Measurements from ENCODE around the gene ACSBG1. TPM values are rescaled to one million over a fixed set of nuclear protein-coding genes. Genes with fewer than 3 reads are reported as not detected.
A peak's percentile ranks its signal among the peaks of the same experiment; 100 is the strongest.

ACSBG1 gene
- total RNA-seq, 4 donors from 2014 or later: 0.67 to 6.4 (median 1.9) TPM

GRCh38 chr15:78244101-78244500 lies 9.7 kb upstream of the ACSBG1 start:
- TF ChIP-seq, protein P1, sequence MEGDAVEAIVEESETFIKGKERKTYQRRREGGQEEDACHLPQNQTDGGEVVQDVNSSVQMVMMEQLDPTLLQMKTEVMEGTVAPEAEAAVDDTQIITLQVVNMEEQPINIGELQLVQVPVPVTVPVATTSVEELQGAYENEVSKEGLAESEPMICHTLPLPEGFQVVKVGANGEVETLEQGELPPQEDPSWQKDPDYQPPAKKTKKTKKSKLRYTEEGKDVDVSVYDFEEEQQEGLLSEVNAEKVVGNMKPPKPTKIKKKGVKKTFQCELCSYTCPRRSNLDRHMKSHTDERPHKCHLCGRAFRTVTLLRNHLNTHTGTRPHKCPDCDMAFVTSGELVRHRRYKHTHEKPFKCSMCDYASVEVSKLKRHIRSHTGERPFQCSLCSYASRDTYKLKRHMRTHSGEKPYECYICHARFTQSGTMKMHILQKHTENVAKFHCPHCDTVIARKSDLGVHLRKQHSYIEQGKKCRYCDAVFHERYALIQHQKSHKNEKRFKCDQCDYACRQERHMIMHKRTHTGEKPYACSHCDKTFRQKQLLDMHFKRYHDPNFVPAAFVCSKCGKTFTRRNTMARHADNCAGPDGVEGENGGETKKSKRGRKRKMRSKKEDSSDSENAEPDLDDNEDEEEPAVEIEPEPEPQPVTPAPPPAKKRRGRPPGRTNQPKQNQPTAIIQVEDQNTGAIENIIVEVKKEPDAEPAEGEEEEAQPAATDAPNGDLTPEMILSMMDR (IDR thresholded peaks at IDR 0.05): no peak
- no peak for TF ChIP-seq POLR2AphosphoS5 (IDR thresholded peaks at IDR 0.05)
- TF ChIP-seq POLR2A (IDR thresholded peaks at IDR 0.05): no peak
- TF ChIP-seq EP300 (IDR thresholded peaks at IDR 0.05): no peak
- peaks cover 0 to 6% (median 0%) of the 10 kb centered on the region in 3 donors for H3K4me1 ChIP-seq
- H3K27ac ChIP-seq: no peak overlapping the region
- WGBS, 2 donors (ENCODE audit: low coverage in 1 of 2): 84 to 96% methylated on average over 4 to 6 of the region's 6 CpGs
- H3K27me3 ChIP-seq: no peaks in the 10 kb centered on the region
- H3K9me3 ChIP-seq: no peaks in the 10 kb centered on the region
- ATAC-seq: no peak
- H3K4me3 ChIP-seq: no peak overlapping the region
- no peaks in the 10 kb centered on the region for H3K36me3 ChIP-seq

- Histone ChIP-seq H3K4me1 (peaks cover 0 to 6% (median 0%) of the 10 kb centered on the region in 3 donors), H3K27ac (no peak overlapping the region), H3K4me3 (no peak overlapping the region), H3K36me3 (no peaks in the 10 kb centered on the region), H3K27me3 (no peaks in the 10 kb centered on the region), H3K9me3 (no peaks in the 10 kb centered on the region)
- no peak for ATAC-seq
- 39 to 76% methylated on average over 2 to 6 of the region's 6 CpGs for WGBS, 2 donors (ENCODE audit: low coverage in 1 of 2)
- TF ChIP-seq EP300 (IDR thresholded peaks at IDR 0.05) (no peak), POLR2A (IDR thresholded peaks at IDR 0.05) (no peak), POLR2AphosphoS5 (IDR thresholded peaks at IDR 0.05) (no peak)
- TF ChIP-seq, protein P1 (IDR thresholded peaks at IDR 0.05): no peak
Observed at GRCh38 chr15:78243491-78243941, 9.2 kb upstream of the ACSBG1 start.

GRCh38 chr15:78243058-78243457 lies 8.7 kb upstream of the ACSBG1 start:
- no peaks in the 10 kb centered on the region for H3K9me3 ChIP-seq
- no peak for ATAC-seq
- peaks cover 0 to 6% (median 0%) of the 10 kb centered on the region in 3 donors for H3K4me1 ChIP-seq
- no peak overlapping the region for H3K4me3 ChIP-seq
- no peaks in the 10 kb centered on the region for H3K36me3 ChIP-seq
- WGBS, 2 donors (ENCODE audit: low coverage in 1 of 2): 17 to 66% methylated on average over 1 to 6 of the region's 6 CpGs
- H3K27me3 ChIP-seq: no peaks in the 10 kb centered on the region
- TF ChIP-seq POLR2AphosphoS5 (IDR thresholded peaks at IDR 0.05): no peak
- TF ChIP-seq EP300 (IDR thresholded peaks at IDR 0.05): no peak
- TF ChIP-seq, protein P1 (IDR thresholded peaks at IDR 0.05): no peak
- no peak for TF ChIP-seq POLR2A (IDR thresholded peaks at IDR 0.05)
- H3K27ac ChIP-seq: no peak overlapping the region

GRCh38 chr15:78242128-78242527 lies 7.8 kb upstream of the ACSBG1 start:
- H3K4me1 ChIP-seq: peaks cover 0 to 6% (median 0%) of the 10 kb centered on the region in 3 donors
- H3K27me3 ChIP-seq: no peaks in the 10 kb centered on the region
- 63% methylated on average over 5 of the region's 5 CpGs; no CpG with 5 or more reads in 1 of the 2 donors for WGBS, 2 donors (ENCODE audit: low coverage in 1 of 2)
- TF ChIP-seq POLR2A (IDR thresholded peaks at IDR 0.05) (no peak), POLR2AphosphoS5 (IDR thresholded peaks at IDR 0.05) (no peak), EP300 (IDR thresholded peaks at IDR 0.05) (no peak)
- TF ChIP-seq, protein P1 (IDR thresholded peaks at IDR 0.05): peak in 1 of 4 experiments; percentile 23
- H3K9me3 ChIP-seq: no peaks in the 10 kb centered on the region
- ATAC-seq: no peak
- no peak overlapping the region for H3K4me3 ChIP-seq
- no peaks in the 10 kb centered on the region for H3K36me3 ChIP-seq
- no peak overlapping the region for H3K27ac ChIP-seq

GRCh38 chr15:78241017-78241416 lies 6.7 kb upstream of the ACSBG1 start:
- Histone ChIP-seq H3K4me1 (peaks cover 0 to 6% (median 0%) of the 10 kb centered on the region in 3 donors), H3K9me3 (no peaks in the 10 kb centered on the region), H3K27me3 (no peaks in the 10 kb centered on the region), H3K36me3 (no peaks in the 10 kb centered on the region), H3K4me3 (no peak overlapping the region), H3K27ac (no peak overlapping the region)
- TF ChIP-seq POLR2AphosphoS5 (IDR thresholded peaks at IDR 0.05) (no peak), EP300 (IDR thresholded peaks at IDR 0.05) (no peak), POLR2A (IDR thresholded peaks at IDR 0.05) (no peak)
- TF ChIP-seq, protein P1 (IDR thresholded peaks at IDR 0.05): peak in 3 of 4 experiments; percentile 87 to 93 (median 91)
- WGBS, 2 donors (ENCODE audit: low coverage in 1 of 2): 0 to 7% methylated on average over 3 of the region's 12 CpGs
- peak; percentile 94 for ATAC-seq

All from gastroesophageal sphincter (tissue), 4 donors.